ENCODE data around the gene SH3D19.
"Not testable (repeated sequence)": the region's sequence is repeated elsewhere in the genome, so short reads cannot be mapped to it uniquely, and the experiment has no call there.

SH3D19 gene

DNA sequence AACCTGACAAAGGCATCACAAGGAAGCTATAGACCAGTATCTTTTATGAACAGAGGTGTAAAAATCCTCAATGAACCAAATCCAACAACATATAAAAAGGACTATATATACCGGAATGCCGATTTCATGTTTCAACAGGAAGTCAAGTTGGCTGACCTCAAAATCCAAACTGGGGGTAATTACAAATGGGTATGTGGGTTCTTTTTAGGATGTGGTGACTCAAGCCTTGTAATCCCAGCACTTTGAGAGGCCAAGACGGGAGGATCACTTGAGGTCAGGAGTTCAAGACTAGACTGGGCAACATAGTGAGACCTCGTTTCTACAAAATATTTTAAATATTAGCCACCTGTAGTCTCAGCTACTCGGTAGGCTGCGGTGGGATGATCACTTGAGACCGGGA is 38.0 kb downstream of the SH3D19 start:
- Histone ChIP-seq H3K27ac (no peak overlapping the region), H3K4me3 (ENCODE audit: low read depth, low read length) (no peak overlapping the region), H3K36me3 (replicated peaks) (no peaks in the 10 kb centered on the region), H3K27me3 (replicated peaks) (no peaks in the 10 kb centered on the region)
- no peak for TF ChIP-seq CTCF (IDR thresholded peaks at IDR 0.05; ENCODE audit: low read depth, low read length, missing control alignments)
- no peak for DNase-seq
- in situ Hi-C loops (cut with HindIII; ENCODE audit: low pct_ligation_motif_present, low sequenced_read_pairs) = no loop called here

GRCh38 chr4:151284534-151285245 is 40.7 kb downstream of the SH3D19 start:
- TF ChIP-seq CTCF (IDR thresholded peaks at IDR 0.05; ENCODE audit: low read depth, low read length, missing control alignments) = no peak
- in situ Hi-C loops (cut with HindIII; ENCODE audit: low pct_ligation_motif_present, low sequenced_read_pairs) = no loop called here
- no peaks in the 10 kb centered on the region for H3K27me3 ChIP-seq (replicated peaks)
- H3K27ac ChIP-seq = no peak overlapping the region
- H3K36me3 ChIP-seq (replicated peaks) = no peaks in the 10 kb centered on the region
- no peak for DNase-seq
- H3K4me3 ChIP-seq (ENCODE audit: low read depth, low read length) = no peak overlapping the region

DNA sequence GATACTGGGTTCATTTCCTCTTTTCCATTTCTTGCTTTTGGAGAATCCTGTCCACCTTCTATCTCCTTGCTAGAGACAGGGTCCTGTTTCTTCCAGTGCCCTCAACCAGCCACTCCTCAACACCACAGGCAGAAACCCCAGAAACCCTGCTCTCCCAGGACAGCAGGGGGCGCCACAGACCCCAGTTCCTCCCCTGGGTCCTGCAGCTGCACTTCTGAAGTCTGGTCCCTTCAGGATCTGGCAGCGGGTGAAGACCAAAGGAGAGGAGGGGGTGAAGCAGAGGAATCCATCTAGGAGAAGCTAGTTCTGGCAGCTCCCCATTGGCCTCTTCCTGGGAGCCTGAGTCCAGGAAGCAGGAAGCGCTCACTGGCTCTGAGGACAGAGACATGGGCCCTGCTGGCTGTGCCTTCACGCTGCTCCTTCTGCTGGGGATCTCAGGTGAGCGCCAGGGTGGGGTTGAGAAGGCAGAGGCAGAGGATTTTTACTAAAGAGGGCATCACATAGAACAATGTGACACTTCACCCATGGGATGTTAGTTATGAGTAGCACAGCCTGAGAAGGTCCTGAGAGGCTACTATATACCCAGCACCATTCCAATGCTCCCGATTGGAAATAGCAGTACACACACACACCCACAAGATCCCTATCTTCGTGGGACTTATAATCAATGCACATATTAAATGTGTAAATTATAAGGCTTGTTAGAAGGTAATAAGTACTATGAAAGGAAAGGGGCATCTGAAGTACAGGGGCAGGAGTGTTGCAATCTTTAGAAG is 48.4 kb downstream of the SH3D19 start, which contains the start of gene PRSS48:
Gene PRSS48, plus strand, starts transcription at position 375 of the 776 bp plus-strand sequence. Its CDS starts 12 bp downstream, at position 387.
- H3K36me3 ChIP-seq (replicated peaks) = no peaks in the 10 kb centered on the region
- peak; percentile 94 for TF ChIP-seq CTCF (IDR thresholded peaks at IDR 0.05; ENCODE audit: low read depth, low read length, missing control alignments)
- in situ Hi-C loops (cut with HindIII; ENCODE audit: low pct_ligation_motif_present, low sequenced_read_pairs) = no loop called here

GRCh38 chr4:151268905-151269304 is 56.5 kb downstream of the SH3D19 start:
- H3K27ac ChIP-seq; DNase-seq; H3K27me3 ChIP-seq (replicated peaks); H3K4me3 ChIP-seq (ENCODE audit: low read depth, low read length); H3K36me3 ChIP-seq (replicated peaks); in situ Hi-C loops (cut with HindIII; ENCODE audit: low pct_ligation_motif_present, low sequenced_read_pairs): not testable (repeated sequence)

More for the DNA sequence above, 48.4 kb downstream of the SH3D19 start, which contains the start of gene PRSS48:
- H3K27me3 ChIP-seq (replicated peaks) = no peaks in the 10 kb centered on the region
- no peak within 1 kb of the TSS for H3K27ac ChIP-seq
- DNase-seq = peak; percentile 47
- H3K4me3 ChIP-seq (ENCODE audit: low read depth, low read length) = no peak within 1 kb of the TSS

- Histone ChIP-seq H3K27ac (no peak overlapping the region), H3K36me3 (replicated peaks) (no peaks in the 10 kb centered on the region), H3K27me3 (replicated peaks) (no peaks in the 10 kb centered on the region), H3K4me3 (ENCODE audit: low read depth, low read length) (no peak overlapping the region)
- DNase-seq = no peak
- no peak for TF ChIP-seq CTCF (IDR thresholded peaks at IDR 0.05; ENCODE audit: low read depth, low read length, missing control alignments)
- in situ Hi-C loops (cut with HindIII; ENCODE audit: low pct_ligation_motif_present, low sequenced_read_pairs) = no loop called here
Observed at GRCh38 chr4:151267822-151268535, 57.4 kb downstream of the SH3D19 start.

DNA sequence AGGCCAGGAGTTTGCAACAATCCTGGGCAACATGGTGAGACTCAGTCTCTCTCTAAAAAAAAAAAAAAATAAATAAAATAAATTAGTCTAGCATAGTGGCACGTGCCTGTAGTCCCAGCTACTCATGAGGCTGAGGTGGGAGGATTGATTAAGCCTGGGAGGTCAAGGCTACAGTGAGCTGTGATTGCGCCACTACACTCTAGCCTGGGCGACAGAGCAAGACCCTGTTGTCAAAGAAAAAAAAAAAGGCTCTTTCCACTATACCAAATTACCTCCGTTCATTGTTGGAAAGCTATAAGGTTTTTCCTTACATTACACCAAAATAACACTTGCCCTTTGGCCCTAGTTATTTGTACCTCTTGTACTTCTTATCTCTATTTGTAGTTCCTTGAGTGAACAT is 58.3 kb downstream of the SH3D19 start:
- no peaks in the 10 kb centered on the region for H3K27me3 ChIP-seq (replicated peaks)
- no peak overlapping the region for H3K27ac ChIP-seq
- TF ChIP-seq CTCF (IDR thresholded peaks at IDR 0.05; ENCODE audit: low read depth, low read length, missing control alignments) = no peak
- H3K36me3 ChIP-seq (replicated peaks) = no peaks in the 10 kb centered on the region
- no peak for DNase-seq
- in situ Hi-C loops (cut with HindIII; ENCODE audit: low pct_ligation_motif_present, low sequenced_read_pairs) = no loop called here
- no peak overlapping the region for H3K4me3 ChIP-seq (ENCODE audit: low read depth, low read length)
